Stomach (tissue), 4 donors: Measurements from ENCODE around the gene NPR2.

Source experiments
- EP300 ChIP-seq: sonication (generic); formaldehyde crosslinking; IDR thresholded peaks from one replicate; pipeline ENCODE4 v1.6.1; 2017; ENCODE audit warnings: antibody characterized with exemption
- POLR2A ChIP-seq, 4 donors: fragments of 450-650 bp; IDR thresholded peaks; one replicate each; pipeline ENCODE4 v1.6.1; 2016; ENCODE audit warnings: antibody characterized with exemption in 4 of 4, control low read depth in 2 of 4, mild to moderate bottlenecking in 1 of 4, moderate library complexity in 1 of 4
- POLR2AphosphoS5 ChIP-seq, 3 donors: sonication (generic); formaldehyde crosslinking; IDR thresholded peaks; one replicate each; pipeline ENCODE4 v1.6.1; 2016; ENCODE audit warnings: antibody characterized with exemption in 3 of 3
- TF ChIP-seq, protein P1 (sequence below), 7 experiments: fragments of 450-650 bp in 4 of 7; fragments of 200-600 bp in 3 of 7; sonication (generic) in 3 of 7; IDR thresholded peaks; one replicate each; pipeline ENCODE4 v1.5.1; 2016 to 2019; ENCODE audit warnings: antibody characterized with exemption in 7 of 7, control low read depth in 2 of 7, mild to moderate bottlenecking in 1 of 7

DNA sequence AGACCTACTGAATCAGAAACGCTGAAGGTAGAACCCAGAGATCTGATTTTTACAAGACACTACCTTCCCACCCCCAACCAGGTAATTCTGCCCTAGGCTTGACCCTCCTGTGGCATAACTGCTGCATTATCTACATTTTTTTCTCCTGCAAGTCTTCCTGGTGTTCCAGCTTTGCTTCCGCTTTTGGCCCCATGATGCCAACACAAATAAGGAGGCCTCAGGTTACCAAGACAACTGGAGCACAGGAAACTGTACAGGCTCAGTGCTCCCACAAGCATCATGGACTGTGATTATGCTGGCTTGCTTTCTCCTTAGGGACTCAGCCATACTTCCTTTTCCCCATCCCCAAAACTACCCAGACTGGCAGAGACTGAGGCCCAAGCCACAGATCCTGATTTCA is 30.7 kb upstream of the NPR2 start:
- TF ChIP-seq POLR2A (IDR thresholded peaks at IDR 0.05): no peak
- TF ChIP-seq, protein P1, sequence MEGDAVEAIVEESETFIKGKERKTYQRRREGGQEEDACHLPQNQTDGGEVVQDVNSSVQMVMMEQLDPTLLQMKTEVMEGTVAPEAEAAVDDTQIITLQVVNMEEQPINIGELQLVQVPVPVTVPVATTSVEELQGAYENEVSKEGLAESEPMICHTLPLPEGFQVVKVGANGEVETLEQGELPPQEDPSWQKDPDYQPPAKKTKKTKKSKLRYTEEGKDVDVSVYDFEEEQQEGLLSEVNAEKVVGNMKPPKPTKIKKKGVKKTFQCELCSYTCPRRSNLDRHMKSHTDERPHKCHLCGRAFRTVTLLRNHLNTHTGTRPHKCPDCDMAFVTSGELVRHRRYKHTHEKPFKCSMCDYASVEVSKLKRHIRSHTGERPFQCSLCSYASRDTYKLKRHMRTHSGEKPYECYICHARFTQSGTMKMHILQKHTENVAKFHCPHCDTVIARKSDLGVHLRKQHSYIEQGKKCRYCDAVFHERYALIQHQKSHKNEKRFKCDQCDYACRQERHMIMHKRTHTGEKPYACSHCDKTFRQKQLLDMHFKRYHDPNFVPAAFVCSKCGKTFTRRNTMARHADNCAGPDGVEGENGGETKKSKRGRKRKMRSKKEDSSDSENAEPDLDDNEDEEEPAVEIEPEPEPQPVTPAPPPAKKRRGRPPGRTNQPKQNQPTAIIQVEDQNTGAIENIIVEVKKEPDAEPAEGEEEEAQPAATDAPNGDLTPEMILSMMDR (IDR thresholded peaks at IDR 0.05): no peak
- TF ChIP-seq POLR2AphosphoS5 (IDR thresholded peaks at IDR 0.05): peak in 1 of 3 donors; percentile 44
- TF ChIP-seq EP300: no peak
